ENCODE results near the gene WNT9A. TPM values are rescaled to one million over a fixed set of nuclear protein-coding genes. Genes with fewer than 3 reads are reported as not detected.
"Not testable (repeated sequence)": the region's sequence is repeated elsewhere in the genome, so short reads cannot be mapped to it uniquely, and the experiment has no call there.

WNT9A gene
- under 1 TPM; 0.32 to 0.40 TPM for total RNA-seq

GRCh38 chr1:227947676-227948492, at the start of gene WNT9A:
Gene WNT9A (minus strand): TSS chr1:227947932. CDS start chr1:227947887, 45 bp downstream.
- H3K4me3 Mint-ChIP-seq: peak within 1 kb of the TSS; percentile 69
- H3K36me3 Mint-ChIP-seq (ENCODE audit: low read depth): no peaks in the 10 kb centered on the region
- no peaks in the 10 kb centered on the region for H3K9me3 Mint-ChIP-seq
- ChIA-PET CTCF (interaction anchor here (0.9 to 1.2 kb wide), 3 partner anchors 158 to 466 kb away, joined by 3 read pairs; no protein-coding TSS in a partner anchor), POLR2A (no interaction called here)
- peaks cover 26% of the 10 kb centered on the region for H3K27me3 Mint-ChIP-seq
- no peak for DNase-seq
- peak within 1 kb of the TSS; percentile 46 for H3K27ac Mint-ChIP-seq
- peaks cover 13% of the 10 kb centered on the region for H3K4me1 Mint-ChIP-seq

- H3K36me3 Mint-ChIP-seq (ENCODE audit: low read depth): no peaks in the 10 kb centered on the region
- no peak overlapping the region for H3K4me3 Mint-ChIP-seq
- ChIA-PET POLR2A (no interaction called here), CTCF (no interaction called here)
- H3K9me3 Mint-ChIP-seq: peaks cover 15% of the 10 kb centered on the region
- no peaks in the 10 kb centered on the region for H3K4me1 Mint-ChIP-seq
- DNase-seq: no peak
- peaks cover 25% of the 10 kb centered on the region for H3K27me3 Mint-ChIP-seq
- H3K27ac Mint-ChIP-seq: no peak overlapping the region
Measured at GRCh38 chr1:227996187-227996950, 48.6 kb upstream of the WNT9A start.

DNA sequence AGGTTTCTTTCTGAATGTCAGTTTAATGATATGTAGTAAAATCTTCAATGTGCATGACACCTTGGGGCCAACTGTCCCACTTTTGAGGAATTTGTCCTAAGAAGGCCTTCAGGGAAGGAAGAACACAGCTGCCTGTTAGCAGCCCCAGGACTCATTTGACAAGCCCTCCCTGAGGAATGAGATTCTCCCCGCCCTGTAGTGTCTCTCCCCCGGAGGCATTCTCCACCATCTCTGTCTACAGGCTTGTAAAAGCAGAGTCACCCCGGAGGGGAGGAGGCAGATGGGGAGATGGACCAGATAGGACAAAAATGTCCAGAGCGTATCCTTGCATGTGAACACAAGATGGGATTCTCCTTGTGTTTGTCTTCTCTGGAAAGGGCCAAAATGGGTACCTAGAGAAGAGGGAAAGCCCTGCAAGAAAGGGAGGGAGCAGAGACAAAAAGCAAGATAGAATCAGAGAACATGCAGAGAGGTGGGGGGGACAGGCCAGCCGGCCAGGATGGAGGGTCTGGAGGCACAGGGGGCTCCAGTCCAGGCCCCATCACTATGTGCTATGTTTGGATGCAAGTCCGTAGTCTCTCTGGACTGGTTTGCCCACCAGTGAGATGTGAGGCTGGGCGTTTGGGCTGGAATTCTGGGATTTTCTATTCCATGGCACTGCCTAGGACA, 47.0 kb upstream of the WNT9A start:
- POLR2A ChIA-PET: no interaction called here
- Mint-ChIP-seq H3K4me3 (no peak overlapping the region), H3K4me1 (no peaks in the 10 kb centered on the region), H3K27ac (no peak overlapping the region), H3K9me3 (peaks cover 17% of the 10 kb centered on the region), H3K36me3 (ENCODE audit: low read depth) (no peaks in the 10 kb centered on the region), H3K27me3 (peaks cover 35% of the 10 kb centered on the region)
- CTCF ChIA-PET: no interaction called here
- DNase-seq: no peak

GRCh38 chr1:227987181-227987580, 39.4 kb upstream of the WNT9A start:
- Mint-ChIP-seq H3K4me1 (no peaks in the 10 kb centered on the region), H3K27ac (no peak overlapping the region), H3K36me3 (ENCODE audit: low read depth) (no peaks in the 10 kb centered on the region), H3K9me3 (peaks cover 2% of the 10 kb centered on the region), H3K4me3 (no peak overlapping the region), H3K27me3 (peaks cover 39% of the 10 kb centered on the region)
- CTCF ChIA-PET: no interaction called here
- no peak for DNase-seq
- POLR2A ChIA-PET: no interaction called here

DNA sequence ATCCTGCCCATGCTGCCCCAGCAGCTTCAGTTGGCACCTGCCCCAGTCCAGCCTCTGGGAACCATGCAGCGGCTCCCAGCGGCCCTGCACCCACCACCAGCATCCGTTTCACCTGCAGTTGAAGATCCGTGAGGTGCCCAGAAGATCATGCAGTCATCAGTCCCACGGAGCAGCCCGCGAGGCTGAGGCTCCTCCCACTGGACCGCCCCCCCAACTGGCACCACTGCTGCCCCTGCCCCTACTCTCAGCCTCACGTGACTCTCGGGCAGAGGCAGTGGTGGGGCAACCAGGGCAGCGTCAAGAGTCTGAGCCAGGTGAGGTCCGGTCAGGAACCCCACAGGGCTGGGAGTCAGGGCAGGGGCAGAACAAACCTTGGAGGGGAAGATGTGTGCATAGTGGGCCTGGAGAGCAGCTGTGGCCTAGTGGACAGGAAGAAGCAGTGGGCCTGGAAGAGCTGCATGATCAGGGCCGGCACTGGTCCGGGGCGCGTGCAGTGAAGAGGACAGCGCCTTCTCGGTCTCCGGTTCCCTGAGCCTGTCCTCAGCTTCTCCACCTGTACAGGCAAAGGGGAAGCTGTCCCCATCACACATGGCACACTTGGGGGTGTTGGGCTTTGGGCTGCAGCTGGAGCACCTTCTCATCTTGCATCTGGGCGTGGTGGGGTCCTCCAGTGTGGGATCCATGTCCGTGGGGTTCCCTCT, 28.0 kb upstream of the WNT9A start:
- H3K4me3 Mint-ChIP-seq; H3K27ac Mint-ChIP-seq; H3K9me3 Mint-ChIP-seq; DNase-seq; H3K4me1 Mint-ChIP-seq; H3K27me3 Mint-ChIP-seq; POLR2A ChIA-PET; CTCF ChIA-PET; H3K36me3 Mint-ChIP-seq (ENCODE audit: low read depth): not testable (repeated sequence)

- CTCF ChIA-PET: interaction anchor here (0.6 kb wide), 1 partner anchor 520 kb away, joined by 3 read pairs; no protein-coding TSS in a partner anchor
- DNase-seq; POLR2A ChIA-PET; H3K9me3 Mint-ChIP-seq; H3K36me3 Mint-ChIP-seq (ENCODE audit: low read depth); H3K27me3 Mint-ChIP-seq; H3K27ac Mint-ChIP-seq; H3K4me3 Mint-ChIP-seq; H3K4me1 Mint-ChIP-seq: not testable (repeated sequence)
Measured at GRCh38 chr1:227973724-227974288, 26.1 kb upstream of the WNT9A start.

- H3K27me3 Mint-ChIP-seq; H3K4me1 Mint-ChIP-seq; DNase-seq; H3K9me3 Mint-ChIP-seq; H3K36me3 Mint-ChIP-seq (ENCODE audit: low read depth); POLR2A ChIA-PET; H3K4me3 Mint-ChIP-seq; H3K27ac Mint-ChIP-seq: not testable (repeated sequence)
- CTCF ChIA-PET: interaction anchor here (0.6 kb wide), 1 partner anchor 519 kb away, joined by 3 read pairs; no protein-coding TSS in a partner anchor
Measured at GRCh38 chr1:227972843-227973374, 25.2 kb upstream of the WNT9A start.

DNA sequence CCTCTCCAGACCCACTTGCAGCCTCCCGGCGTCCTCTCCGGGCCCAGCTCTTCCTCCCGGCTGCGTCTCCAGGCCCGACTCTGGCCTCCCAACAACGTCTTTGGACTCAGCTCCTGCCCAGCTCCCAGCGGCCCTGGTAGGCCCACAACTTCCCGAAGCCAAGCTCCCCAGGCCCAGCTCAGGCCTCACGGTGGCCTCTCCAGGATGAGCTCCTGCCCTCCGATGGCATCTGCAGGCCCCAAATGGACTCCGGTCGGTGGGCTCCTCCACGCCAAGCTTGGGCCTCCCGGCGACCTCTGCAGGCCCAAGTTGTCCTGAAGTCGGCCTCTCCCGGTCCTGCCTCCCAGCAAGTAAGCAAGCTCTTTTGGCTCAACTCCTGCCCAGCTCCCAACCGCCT, 24.5 kb upstream of the WNT9A start:
- H3K27me3 Mint-ChIP-seq; H3K4me1 Mint-ChIP-seq; H3K9me3 Mint-ChIP-seq; DNase-seq; POLR2A ChIA-PET; H3K27ac Mint-ChIP-seq; CTCF ChIA-PET; H3K36me3 Mint-ChIP-seq (ENCODE audit: low read depth); H3K4me3 Mint-ChIP-seq: not testable (repeated sequence)

GRCh38 chr1:227971643-227972282, 24.0 kb upstream of the WNT9A start:
- CTCF ChIA-PET; H3K36me3 Mint-ChIP-seq (ENCODE audit: low read depth); POLR2A ChIA-PET; H3K4me3 Mint-ChIP-seq; H3K9me3 Mint-ChIP-seq; H3K4me1 Mint-ChIP-seq; H3K27me3 Mint-ChIP-seq; H3K27ac Mint-ChIP-seq; DNase-seq: not testable (repeated sequence)

DNA sequence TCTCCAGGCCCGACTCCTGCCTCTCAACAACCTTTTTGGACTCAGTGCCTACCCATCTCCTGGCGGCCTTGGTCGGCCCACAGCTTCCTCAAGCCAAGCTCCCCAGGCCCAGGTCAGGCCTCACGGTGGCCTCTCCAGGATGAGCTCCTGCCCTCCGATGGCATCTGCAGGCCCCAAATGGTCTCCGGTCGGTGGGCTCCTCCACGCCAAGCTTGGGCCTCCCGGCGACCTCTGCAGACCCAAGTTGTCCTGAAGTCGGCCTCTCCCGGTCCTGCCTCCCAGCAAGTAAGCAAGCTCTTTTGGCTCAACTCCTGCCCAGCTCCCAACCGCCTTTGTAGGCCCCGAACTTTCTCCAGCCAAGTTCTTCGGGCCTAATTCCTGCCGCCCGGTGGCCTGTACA, 23.5 kb upstream of the WNT9A start:
- H3K27ac Mint-ChIP-seq; H3K9me3 Mint-ChIP-seq; H3K36me3 Mint-ChIP-seq (ENCODE audit: low read depth); POLR2A ChIA-PET; H3K4me1 Mint-ChIP-seq; CTCF ChIA-PET; H3K4me3 Mint-ChIP-seq; H3K27me3 Mint-ChIP-seq; DNase-seq: not testable (repeated sequence)

DNA sequence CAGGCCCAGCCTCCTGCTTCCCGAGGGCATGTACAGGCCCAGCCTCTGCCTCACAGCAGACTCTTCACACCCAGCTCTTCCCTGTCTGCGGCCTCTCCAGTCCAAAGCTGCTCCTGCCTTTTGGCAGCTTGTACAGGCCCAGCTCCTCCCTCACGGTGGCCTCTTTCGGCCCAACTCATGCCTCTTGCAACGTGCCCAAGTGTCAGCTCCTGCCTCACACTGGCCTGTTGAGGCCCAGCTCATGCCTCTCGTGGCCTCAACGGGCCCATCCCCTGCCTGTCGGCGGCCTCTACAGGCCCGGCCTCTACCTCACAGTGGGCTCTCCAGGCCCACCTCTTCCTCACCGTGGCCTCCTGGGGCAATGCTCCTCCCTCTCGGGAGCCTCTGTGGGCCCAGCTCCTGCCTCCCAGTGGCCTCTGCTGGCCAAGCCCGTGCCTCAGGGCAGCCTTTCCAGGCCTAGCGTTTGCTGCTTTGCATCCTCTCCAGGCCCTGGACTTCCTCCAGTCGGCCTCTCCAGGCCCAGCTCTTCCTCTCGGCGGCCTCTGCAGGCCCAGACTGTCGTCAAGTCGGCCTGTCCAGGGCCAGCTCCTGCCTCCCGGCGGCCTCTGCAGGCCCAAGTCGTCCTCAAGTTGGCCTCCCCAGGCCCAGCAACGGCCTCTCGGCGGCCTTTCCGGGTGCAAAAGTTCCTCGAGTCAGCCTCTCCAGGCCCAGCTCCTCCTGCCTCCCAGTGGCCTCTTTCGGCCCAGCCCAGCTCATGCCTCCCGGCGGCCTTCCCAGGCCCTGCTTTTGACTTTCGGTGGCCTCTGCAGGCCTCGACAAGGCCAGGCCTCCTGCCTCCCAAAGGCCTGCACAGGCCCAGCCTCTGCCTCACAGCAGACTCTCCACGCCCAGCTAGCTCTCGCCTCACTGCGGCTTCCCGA, 22.6 kb upstream of the WNT9A start:
- H3K36me3 Mint-ChIP-seq (ENCODE audit: low read depth); H3K27me3 Mint-ChIP-seq; DNase-seq; H3K9me3 Mint-ChIP-seq; H3K27ac Mint-ChIP-seq; POLR2A ChIA-PET; H3K4me1 Mint-ChIP-seq; CTCF ChIA-PET; H3K4me3 Mint-ChIP-seq: not testable (repeated sequence)
